ENCODE measurements around the gene IMMP2L. TPM values are rescaled to one million over a fixed set of nuclear protein-coding genes. Genes with fewer than 3 reads are reported as not detected.

The IMMP2L gene
- total and polyA plus RNA-seq, 2 donors (not counting 3 experiments of a cell fraction or from before 2014, with no cell fraction given): 9.9 to 11.8 TPM

DNA sequence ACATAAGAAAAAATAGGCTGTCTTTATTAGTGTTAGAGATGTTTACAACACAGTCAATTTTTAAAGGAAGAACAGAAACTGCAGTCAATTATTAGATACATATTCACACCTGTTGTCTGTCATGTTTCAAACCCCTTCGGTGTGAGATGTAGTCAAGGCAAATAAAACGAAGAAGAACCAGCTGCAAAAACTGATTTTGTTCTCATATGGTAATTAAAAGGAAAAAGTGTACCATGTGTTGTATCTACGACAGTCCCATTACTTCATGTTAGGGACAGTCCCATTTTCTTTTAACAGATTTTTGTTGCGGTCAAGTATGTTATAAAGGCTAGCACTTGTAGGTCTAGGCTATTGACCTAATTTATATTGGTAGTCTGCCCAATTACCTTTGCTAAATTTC lies 321.9 kb downstream of the IMMP2L start:
- dilution Hi-C loops (cut with MboI; ENCODE audit: extremely low pct_ligation_motif_present, low sequenced_read_pairs): no loop called here

More for the DNA sequence above, 321.9 kb downstream of the IMMP2L start:
- TF ChIP-seq MYC (IDR thresholded peaks at IDR 0.05; ENCODE audit: low read depth, low read length) (no peak), POLR2AphosphoS5 (IDR thresholded peaks at IDR 0.05; ENCODE audit: insufficient read depth, low read depth, low read length) (no peak), POLR2A (IDR thresholded peaks at IDR 0.05; ENCODE audit: low read depth, low read length) (no peak), EZH2 (IDR thresholded peaks at IDR 0.05; ENCODE audit: borderline replicate concordance, low read depth, low read length, severe bottlenecking) (no peak), FOS (IDR thresholded peaks at IDR 0.05; ENCODE audit: borderline replicate concordance, insufficient read depth, low read length) (no peak), JUN (IDR thresholded peaks at IDR 0.05; ENCODE audit: borderline replicate concordance, insufficient read depth, insufficient read length, low read depth) (no peak), GATA2 (IDR thresholded peaks at IDR 0.05; ENCODE audit: insufficient read depth, insufficient read length, low read depth, low read length) (no peak)
- TF ChIP-seq, protein P1, sequence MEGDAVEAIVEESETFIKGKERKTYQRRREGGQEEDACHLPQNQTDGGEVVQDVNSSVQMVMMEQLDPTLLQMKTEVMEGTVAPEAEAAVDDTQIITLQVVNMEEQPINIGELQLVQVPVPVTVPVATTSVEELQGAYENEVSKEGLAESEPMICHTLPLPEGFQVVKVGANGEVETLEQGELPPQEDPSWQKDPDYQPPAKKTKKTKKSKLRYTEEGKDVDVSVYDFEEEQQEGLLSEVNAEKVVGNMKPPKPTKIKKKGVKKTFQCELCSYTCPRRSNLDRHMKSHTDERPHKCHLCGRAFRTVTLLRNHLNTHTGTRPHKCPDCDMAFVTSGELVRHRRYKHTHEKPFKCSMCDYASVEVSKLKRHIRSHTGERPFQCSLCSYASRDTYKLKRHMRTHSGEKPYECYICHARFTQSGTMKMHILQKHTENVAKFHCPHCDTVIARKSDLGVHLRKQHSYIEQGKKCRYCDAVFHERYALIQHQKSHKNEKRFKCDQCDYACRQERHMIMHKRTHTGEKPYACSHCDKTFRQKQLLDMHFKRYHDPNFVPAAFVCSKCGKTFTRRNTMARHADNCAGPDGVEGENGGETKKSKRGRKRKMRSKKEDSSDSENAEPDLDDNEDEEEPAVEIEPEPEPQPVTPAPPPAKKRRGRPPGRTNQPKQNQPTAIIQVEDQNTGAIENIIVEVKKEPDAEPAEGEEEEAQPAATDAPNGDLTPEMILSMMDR (IDR thresholded peaks at IDR 0.05; ENCODE audit: extremely low read depth in 1 of 2, insufficient read depth in 1 of 2, low read depth in 1 of 2, low read length in 2 of 2): no peak
- TF ChIP-seq, protein P2, sequence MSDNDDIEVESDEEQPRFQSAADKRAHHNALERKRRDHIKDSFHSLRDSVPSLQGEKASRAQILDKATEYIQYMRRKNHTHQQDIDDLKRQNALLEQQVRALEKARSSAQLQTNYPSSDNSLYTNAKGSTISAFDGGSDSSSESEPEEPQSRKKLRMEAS (IDR thresholded peaks at IDR 0.05; ENCODE audit: insufficient read depth, insufficient read length): no peak
- H3K27ac ChIP-seq (ENCODE audit: insufficient read depth, low read depth, low read length): no peak overlapping the region
- CTCF ChIA-PET: no interaction called here
- H3K9ac ChIP-seq (replicated peaks; ENCODE audit: extremely low read depth, insufficient read depth, low read length): no peak overlapping the region
- H3K9me1 ChIP-seq (replicated peaks; ENCODE audit: control insufficient read depth, extremely low read depth, insufficient read depth, low read length): no peaks in the 10 kb centered on the region
- no peak overlapping the region for H3K4me2 ChIP-seq (ENCODE audit: insufficient read depth, low read length)
- no peaks in the 10 kb centered on the region for H3K79me2 ChIP-seq (ENCODE audit: control insufficient read depth, insufficient read depth, low read length)
- no peak overlapping the region for H2AFZ ChIP-seq (ENCODE audit: low read depth, low read length)
- H3K27me3 ChIP-seq (ENCODE audit: control insufficient read depth in 2 of 2, insufficient read depth in 2 of 2, low read length in 2 of 2): no peaks in the 10 kb centered on the region
- intact Hi-C loops (cut with micrococcal nuclease): no loop called here
- H4K20me1 ChIP-seq (replicated peaks; ENCODE audit: control insufficient read depth, extremely low read depth, insufficient read depth, low read length): no peaks in the 10 kb centered on the region
- H3K4me3 ChIP-seq (replicated peaks in 1 of 3; ENCODE audit: insufficient read depth in 1 of 3, low read depth in 1 of 3, low read length in 3 of 3): no peak overlapping the region
- FAIRE-seq: no peak
- no TSS peak for BruUV-seq (replicated peaks)
- H3K9me3 ChIP-seq (replicated peaks; ENCODE audit: control insufficient read depth, insufficient read depth, low read length): no peaks in the 10 kb centered on the region
- peaks cover 4% of the 10 kb centered on the region for H3K4me1 ChIP-seq (ENCODE audit: control insufficient read depth, extremely low read depth, insufficient read depth, low read length)
- POLR2A ChIA-PET: no interaction called here
- H3K36me3 ChIP-seq (ENCODE audit: control insufficient read depth in 2 of 2, extremely low read depth in 1 of 2, insufficient read depth in 2 of 2, low read length in 2 of 2): no peaks in the 10 kb centered on the region
- no peak for DNase-seq (ENCODE audit: low read depth, low spot score)
